Measurements from ENCODE around the gene RPE.

DNA sequence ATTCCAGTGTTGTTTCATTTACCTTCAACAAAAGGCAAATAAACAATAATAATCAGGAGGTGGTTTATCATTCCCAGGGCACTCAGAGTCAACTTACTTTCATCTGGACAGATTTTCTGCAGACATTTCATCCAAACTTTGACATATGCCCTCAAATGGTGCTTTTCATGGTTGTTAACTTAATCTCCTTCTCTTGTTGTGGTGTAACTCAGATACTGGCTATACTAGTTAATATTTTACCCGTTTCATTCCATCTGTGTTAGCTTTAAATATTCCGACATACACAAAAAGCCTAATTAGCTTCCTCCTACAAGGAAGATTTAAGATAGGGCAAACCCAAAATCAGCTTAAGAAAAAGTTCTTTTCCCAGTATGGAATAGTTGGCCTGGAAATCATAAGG is 44.4 kb upstream of the RPE start:
- TF ChIP-seq, protein P1, sequence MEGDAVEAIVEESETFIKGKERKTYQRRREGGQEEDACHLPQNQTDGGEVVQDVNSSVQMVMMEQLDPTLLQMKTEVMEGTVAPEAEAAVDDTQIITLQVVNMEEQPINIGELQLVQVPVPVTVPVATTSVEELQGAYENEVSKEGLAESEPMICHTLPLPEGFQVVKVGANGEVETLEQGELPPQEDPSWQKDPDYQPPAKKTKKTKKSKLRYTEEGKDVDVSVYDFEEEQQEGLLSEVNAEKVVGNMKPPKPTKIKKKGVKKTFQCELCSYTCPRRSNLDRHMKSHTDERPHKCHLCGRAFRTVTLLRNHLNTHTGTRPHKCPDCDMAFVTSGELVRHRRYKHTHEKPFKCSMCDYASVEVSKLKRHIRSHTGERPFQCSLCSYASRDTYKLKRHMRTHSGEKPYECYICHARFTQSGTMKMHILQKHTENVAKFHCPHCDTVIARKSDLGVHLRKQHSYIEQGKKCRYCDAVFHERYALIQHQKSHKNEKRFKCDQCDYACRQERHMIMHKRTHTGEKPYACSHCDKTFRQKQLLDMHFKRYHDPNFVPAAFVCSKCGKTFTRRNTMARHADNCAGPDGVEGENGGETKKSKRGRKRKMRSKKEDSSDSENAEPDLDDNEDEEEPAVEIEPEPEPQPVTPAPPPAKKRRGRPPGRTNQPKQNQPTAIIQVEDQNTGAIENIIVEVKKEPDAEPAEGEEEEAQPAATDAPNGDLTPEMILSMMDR (conservative IDR thresholded peaks at IDR 0.05 in 1 of 2, IDR thresholded peaks at IDR 0.05 in 1 of 2; ENCODE audit: extremely low read depth in 1 of 2, insufficient read depth in 1 of 2, low read depth in 1 of 2, low read length in 2 of 2), result no peak
- TF ChIP-seq EZH2 (IDR thresholded peaks at IDR 0.05; ENCODE audit: borderline replicate concordance, low read length), result no peak
